ENCODE data around the gene DALRD3.

Gene DALRD3

GRCh38 chr3:48966876-48967361 lies 51.5 kb downstream of the DALRD3 start:
- no peak for DNase-seq (ENCODE audit: low spot score)
- no peak for TF ChIP-seq CTCF (IDR thresholded peaks at IDR 0.05; ENCODE audit: extremely low read depth, missing control alignments)

GRCh38 chr3:48966367-48966766 lies 52.0 kb downstream of the DALRD3 start:
- DNase-seq (ENCODE audit: low spot score), result no peak
- no peak for TF ChIP-seq CTCF (IDR thresholded peaks at IDR 0.05; ENCODE audit: extremely low read depth, missing control alignments)

Data from GM20000 (cell line).